C4-2B (cell line): ENCODE measurements around the gene PJA1.

Source experiments
- CTCF ChIP-seq: fragments of 450-650 bp; conservative IDR thresholded peaks from 2 replicates; pipeline ENCODE4 v1.5.1; 2017; ENCODE audit warnings: mild to moderate bottlenecking
- ZFX ChIP-seq: fragments of 450-650 bp; IDR thresholded peaks from 2 replicates; pipeline ENCODE4 v1.6.1; 2017

GRCh38 chrX:69189576-69190371, 24.5 kb upstream of the PJA1 start:
- TF ChIP-seq CTCF (no peak), ZFX (no peak)
